Sigmoid colon (tissue), 7 donors: Measurements from ENCODE around the gene FAT2. TPM values are rescaled to one million over a fixed set of nuclear protein-coding genes. Genes with fewer than 3 reads are reported as not detected.

Experiments used
- DNase-seq: peaks from one replicate; pipeline ENCODE4 v3.0.0-alpha.2; 2019
- H3K27ac ChIP-seq, 4 donors: fragments of 200-600 bp; sonication (generic); one replicate each; pipeline ENCODE4 v1.5.1; 2016 to 2019; ENCODE audit warnings: mild to moderate bottlenecking in 1 of 4
- H3K27me3 ChIP-seq, 3 donors: fragments of 200-600 bp; sonication (generic); one replicate each; pipeline ENCODE4 v1.5.1; 2019; ENCODE audit warnings: mild to moderate bottlenecking in 1 of 3
- H3K36me3 ChIP-seq, 4 donors: fragments of 200-600 bp; sonication (generic); one replicate each; pipeline ENCODE4 v1.5.1; 2016 to 2019
- H3K4me1 ChIP-seq, 4 donors: fragments of 200-600 bp; sonication (generic); one replicate each; pipeline ENCODE4 v1.5.1; 2017 to 2019
- H3K4me3 ChIP-seq, 4 donors: fragments of 200-600 bp; sonication (generic); one replicate each; pipeline ENCODE4 v1.5.1; 2017 to 2019; ENCODE audit warnings: mild to moderate bottlenecking in 2 of 4, moderate library complexity in 1 of 4
- H3K9me3 ChIP-seq, 4 donors: fragments of 200-600 bp in 3 of 4; sonication (generic) in 3 of 4; one replicate each; pipeline versions ENCODE4 v1.5.1 to v1.6.1; 2013 to 2019
- CTCF ChIP-seq, 4 experiments: fragments of 450-650 bp in 3 of 4; fragments of 200-600 bp in 1 of 4; IDR thresholded peaks; one replicate each; pipeline ENCODE4 v1.5.1; 2016 to 2019; ENCODE audit warnings: antibody characterized with exemption in 4 of 4, mild to moderate bottlenecking in 3 of 4, moderate library complexity in 2 of 4
- EP300 ChIP-seq, 4 donors: sonication (generic); formaldehyde crosslinking; IDR thresholded peaks; one replicate each; pipeline ENCODE4 v1.6.1; 2017; ENCODE audit warnings: antibody characterized with exemption in 4 of 4
- POLR2A ChIP-seq, 2 donors: fragments of 450-650 bp; IDR thresholded peaks; one replicate each; pipeline ENCODE4 v1.6.1; 2016; ENCODE audit warnings: antibody characterized with exemption in 2 of 2, mild to moderate bottlenecking in 2 of 2, moderate library complexity in 2 of 2
- POLR2AphosphoS5 ChIP-seq, 4 donors: sonication (generic); formaldehyde crosslinking; IDR thresholded peaks; one replicate each; pipeline ENCODE4 v1.6.1; 2017; ENCODE audit warnings: antibody characterized with exemption in 4 of 4
- WGBS, 2 donors: extraction: QIAGEN DNeasy Blood & Tissue Kit; methylation state at CpG; one replicate each; pipeline ENCODE4 v1.1.7; 2013; 5-methylcytosine and 5-hydroxymethylcytosine counted together
- intact Hi-C: fragments of 100-400 bp; cut with DNase I; formaldehyde crosslinking; loops from one replicate; pipeline ENCODE4 v1.15.1; 2023
- polyA plus RNA-seq, 3 donors: library from polyadenylated mRNA; stranded (reverse); fragments of 200-250 nt; gene quantifications; one replicate each; pipeline ENCODE4 v1.2.3, GENCODE V29; 2013
- total RNA-seq, 4 donors: library from RNA; depleted of rRNA; stranded (reverse); fragments of >200 nt; gene quantifications; one replicate each; pipeline ENCODE4 v1.1.0, GENCODE V29; 2016
- donor health status: healthy with polysubstance abuse.
- donor health status: Bipolar disorder and iron deficiency.
- donor health status: healthy.

Gene FAT2
- total and polyA plus RNA-seq, 7 donors, result 0.03 TPM; not detected in 6

- WGBS, 2 donors, result 81 to 82% methylated on average over 6 of the region's 6 CpGs
- Histone ChIP-seq H3K27ac (no peak overlapping the region), H3K27me3 (peaks cover 0 to 9% (median 0%) of the 10 kb centered on the region in 3 donors), H3K9me3 (peaks cover 0 to 2% (median 0%) of the 10 kb centered on the region in 4 donors), H3K4me1 (no peaks in the 10 kb centered on the region), H3K36me3 (no peaks in the 10 kb centered on the region), H3K4me3 (no peak overlapping the region)
- intact Hi-C loops, result no loop called here
- TF ChIP-seq CTCF (IDR thresholded peaks at IDR 0.05), result no peak
- TF ChIP-seq POLR2AphosphoS5 (IDR thresholded peaks at IDR 0.05), result no peak
- no peak for TF ChIP-seq EP300 (IDR thresholded peaks at IDR 0.05)
- TF ChIP-seq POLR2A (IDR thresholded peaks at IDR 0.05), result no peak
- DNase-seq, result no peak
Measured at GRCh38 chr5:151620461-151620840, 29.3 kb upstream of the FAT2 start.

- WGBS, 2 donors, result 68 to 69% methylated on average over 6 of the region's 6 CpGs
- Histone ChIP-seq H3K27ac (no peak overlapping the region), H3K36me3 (no peaks in the 10 kb centered on the region), H3K4me1 (no peaks in the 10 kb centered on the region), H3K9me3 (peaks cover 0 to 2% (median 0%) of the 10 kb centered on the region in 4 donors), H3K27me3 (peaks cover 0 to 9% (median 0%) of the 10 kb centered on the region in 3 donors), H3K4me3 (no peak overlapping the region)
- TF ChIP-seq POLR2AphosphoS5 (IDR thresholded peaks at IDR 0.05), result no peak
- TF ChIP-seq EP300 (IDR thresholded peaks at IDR 0.05), result no peak
- TF ChIP-seq POLR2A (IDR thresholded peaks at IDR 0.05), result no peak
- no peak for TF ChIP-seq CTCF (IDR thresholded peaks at IDR 0.05)
- intact Hi-C loops, result no loop called here
- no peak for DNase-seq
Measured at GRCh38 chr5:151619812-151620460, 28.8 kb upstream of the FAT2 start.

GRCh38 chr5:151618907-151619306 is 27.8 kb upstream of the FAT2 start:
- no peaks in the 10 kb centered on the region for H3K4me1 ChIP-seq
- intact Hi-C loops, result no loop called here
- peaks cover 0 to 2% (median 0%) of the 10 kb centered on the region in 4 donors for H3K9me3 ChIP-seq
- H3K36me3 ChIP-seq, result no peaks in the 10 kb centered on the region
- no peak for DNase-seq
- no peak overlapping the region for H3K27ac ChIP-seq
- 33 to 56% methylated on average over 2 of the region's 2 CpGs for WGBS, 2 donors
- H3K4me3 ChIP-seq, result no peak overlapping the region
- no peak for TF ChIP-seq POLR2A (IDR thresholded peaks at IDR 0.05)
- peaks cover 0 to 9% (median 0%) of the 10 kb centered on the region in 3 donors for H3K27me3 ChIP-seq

GRCh38 chr5:151617841-151618710 is 26.9 kb upstream of the FAT2 start:
- intact Hi-C loops, result no loop called here
- H3K9me3 ChIP-seq, result peaks cover 0 to 2% (median 0%) of the 10 kb centered on the region in 4 donors
- H3K27me3 ChIP-seq, result peaks cover 0 to 9% (median 0%) of the 10 kb centered on the region in 3 donors
- H3K36me3 ChIP-seq, result no peaks in the 10 kb centered on the region
- TF ChIP-seq POLR2AphosphoS5 (IDR thresholded peaks at IDR 0.05) (no peak), POLR2A (IDR thresholded peaks at IDR 0.05) (no peak), EP300 (IDR thresholded peaks at IDR 0.05) (no peak), CTCF (IDR thresholded peaks at IDR 0.05) (no peak)
- H3K4me1 ChIP-seq, result no peaks in the 10 kb centered on the region
- H3K4me3 ChIP-seq, result no peak overlapping the region
- no peak overlapping the region for H3K27ac ChIP-seq
- 76 to 84% methylated on average over 3 of the region's 3 CpGs for WGBS, 2 donors
- no peak for DNase-seq

GRCh38 chr5:151617383-151617840 is 26.3 kb upstream of the FAT2 start:
- H3K9me3 ChIP-seq, result peaks cover 0 to 2% (median 0%) of the 10 kb centered on the region in 4 donors
- intact Hi-C loops, result no loop called here
- no peaks in the 10 kb centered on the region for H3K4me1 ChIP-seq
- DNase-seq, result no peak
- 84 to 91% methylated on average over 6 of the region's 6 CpGs for WGBS, 2 donors
- no peaks in the 10 kb centered on the region for H3K36me3 ChIP-seq
- H3K27me3 ChIP-seq, result peaks cover 0 to 9% (median 0%) of the 10 kb centered on the region in 3 donors
- TF ChIP-seq CTCF (IDR thresholded peaks at IDR 0.05) (no peak), POLR2AphosphoS5 (IDR thresholded peaks at IDR 0.05) (no peak), POLR2A (IDR thresholded peaks at IDR 0.05) (no peak), EP300 (IDR thresholded peaks at IDR 0.05) (no peak)
- no peak overlapping the region for H3K27ac ChIP-seq
- H3K4me3 ChIP-seq, result no peak overlapping the region
